Renal cortex interstitium (tissue), 11 donors: ENCODE measurements around the gene PFN1. TPM values are rescaled to one million over a fixed set of nuclear protein-coding genes. Genes with fewer than 3 reads are reported as not detected.
"Not testable (repeated sequence)": the region's sequence is repeated elsewhere in the genome, so short reads cannot be mapped to it uniquely, and the experiment has no call there.

ENCODE experiments used
- DNase-seq, 11 donors: peaks; one replicate each; pipeline ENCODE4 v3.0.0-alpha.2; 2013; ENCODE audit warnings: low read depth in 9 of 11, low spot score in 4 of 11; ENCODE audit errors: extremely low read depth in 1 of 11
- polyA plus RNA-seq, 3 donors: library from polyadenylated mRNA; unstranded; fragments of 120-200 nt; gene quantifications; one replicate each; pipeline ENCODE4 v1.2.1, GENCODE V29; 2013; ENCODE audit not compliant: insufficient read length in 3 of 3

PFN1 gene
- polyA plus RNA-seq, 3 donors = 350 to 480 (median 397) TPM

DNA sequence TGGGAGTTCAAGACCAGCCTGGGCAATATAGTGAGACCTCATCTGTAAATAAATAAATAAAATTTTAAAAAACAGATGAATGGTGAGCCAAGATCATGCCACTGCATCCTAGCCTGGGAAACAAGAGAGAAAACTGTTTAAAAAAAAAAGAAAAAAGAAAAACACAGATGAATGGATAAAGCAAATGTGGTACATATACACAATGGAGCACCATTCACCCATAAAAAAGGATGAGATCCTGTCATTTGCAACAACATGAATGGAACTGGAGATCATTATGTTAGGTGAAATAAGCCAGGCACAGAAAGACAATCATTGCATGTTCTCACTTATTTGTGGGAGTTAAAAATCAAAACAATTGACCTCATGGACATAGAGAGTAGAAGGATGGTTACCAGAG, 41.7 kb downstream of the PFN1 start:
- not testable (repeated sequence) for DNase-seq

DNA sequence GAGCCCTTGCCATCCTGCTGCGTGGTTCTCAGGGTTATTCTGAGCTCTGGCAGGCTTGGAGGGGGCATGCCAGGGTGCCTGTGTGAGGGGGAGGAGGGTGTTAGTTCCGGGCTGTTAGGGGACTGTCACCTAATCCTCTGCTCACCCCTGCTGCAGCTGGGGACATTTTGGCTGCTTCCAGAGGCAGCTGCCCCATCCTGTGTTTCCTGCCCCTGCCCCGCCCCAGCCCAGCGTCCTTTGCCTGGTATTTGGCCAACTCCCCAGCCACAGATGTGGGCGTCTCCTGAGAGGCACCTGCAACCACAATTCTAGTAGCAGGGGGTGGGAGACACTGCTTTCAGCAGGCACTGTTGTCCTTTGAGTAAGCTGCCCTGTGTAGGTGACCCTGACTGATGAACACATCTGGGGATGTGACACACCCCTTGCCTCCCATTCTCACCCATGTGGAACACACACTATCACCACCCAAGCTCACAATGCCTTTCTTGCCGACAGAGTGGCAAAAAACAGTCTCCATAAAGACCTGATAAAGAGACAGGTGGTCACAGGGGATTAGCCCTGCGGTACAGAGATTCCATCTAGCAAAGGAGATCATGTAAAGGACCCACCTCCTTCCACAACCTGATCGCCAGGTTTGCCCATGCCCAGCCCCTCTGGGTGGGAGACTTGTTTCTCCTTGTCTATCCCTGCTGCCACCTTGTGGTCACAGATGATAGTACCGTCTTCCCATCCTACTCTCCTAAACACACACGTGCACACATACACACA, 45.1 kb downstream of the PFN1 start, which contains the start of gene CHRNE:
TSS of gene CHRNE (minus strand) at position 48 of the 768 bp plus-strand sequence. CDS start at position 13, 35 bp downstream.
- DNase-seq = peak in 10 of 11 donors; percentile 65 to 85 (median 78)

GRCh38 chr17:4902540-4902939, 45.8 kb downstream of the PFN1 start:
- DNase-seq = no peak

DNA sequence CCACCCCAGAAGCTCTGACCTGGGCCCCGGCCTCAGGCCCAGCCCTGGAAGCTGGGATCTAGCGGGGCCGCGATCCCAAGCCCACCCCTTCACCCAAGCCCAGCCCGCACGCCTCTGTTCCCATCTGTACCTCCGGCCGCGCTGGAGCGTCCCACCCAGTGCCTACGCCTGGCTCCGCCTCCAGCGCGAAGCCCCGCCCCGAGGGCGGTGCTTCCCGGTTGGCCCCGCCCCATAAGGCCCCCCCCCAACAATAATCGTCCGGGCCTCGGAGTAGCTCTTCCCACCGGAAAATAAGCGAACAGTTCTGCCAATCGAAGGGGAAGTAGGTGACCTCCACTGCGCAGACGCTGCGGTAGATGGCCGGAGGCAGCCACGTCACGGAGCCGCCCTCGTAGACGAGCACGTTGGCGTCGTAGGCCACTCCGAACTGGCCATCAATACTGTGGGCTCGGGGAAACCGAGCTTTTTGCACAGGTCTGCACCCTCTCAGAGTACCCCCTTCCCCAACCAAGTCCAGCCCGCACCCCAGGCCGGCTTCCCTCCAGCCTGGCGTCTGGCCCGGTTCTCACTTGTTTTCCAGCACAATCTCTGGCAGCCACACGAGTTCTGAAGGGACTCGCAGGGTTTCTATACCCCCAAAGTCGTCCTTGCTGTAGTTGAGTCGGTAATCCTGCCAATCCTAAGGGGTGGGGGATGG, 46.5 kb downstream of the PFN1 start:
- DNase-seq = no peak

DNA sequence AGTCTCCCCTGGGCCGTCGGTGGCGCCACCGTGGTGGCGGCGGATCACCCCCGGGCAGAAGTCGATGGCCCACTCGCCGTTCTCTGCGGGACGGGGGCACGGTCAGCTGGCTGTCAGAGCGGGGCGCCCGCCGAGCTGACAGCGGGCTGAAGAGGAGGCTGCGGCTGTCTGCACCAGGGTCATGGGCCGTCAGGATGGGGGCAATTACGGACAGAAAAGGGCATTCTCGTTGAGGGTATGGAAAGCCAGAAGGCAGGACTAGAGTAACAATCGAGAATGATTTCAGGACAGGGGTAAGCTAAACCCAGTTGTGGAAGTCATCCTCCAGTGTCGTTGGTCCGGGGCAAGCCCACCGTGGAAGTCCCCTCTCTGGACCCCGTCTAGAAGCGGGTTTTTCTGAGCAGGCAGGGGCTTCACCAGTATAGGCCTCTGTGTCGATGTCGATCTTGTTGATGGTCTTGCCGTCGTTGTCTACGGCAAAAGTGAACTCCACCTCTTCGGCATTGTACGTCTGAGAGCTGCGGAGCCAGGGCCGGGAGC, 47.2 kb downstream of the PFN1 start:
- no peak for DNase-seq

DNA sequence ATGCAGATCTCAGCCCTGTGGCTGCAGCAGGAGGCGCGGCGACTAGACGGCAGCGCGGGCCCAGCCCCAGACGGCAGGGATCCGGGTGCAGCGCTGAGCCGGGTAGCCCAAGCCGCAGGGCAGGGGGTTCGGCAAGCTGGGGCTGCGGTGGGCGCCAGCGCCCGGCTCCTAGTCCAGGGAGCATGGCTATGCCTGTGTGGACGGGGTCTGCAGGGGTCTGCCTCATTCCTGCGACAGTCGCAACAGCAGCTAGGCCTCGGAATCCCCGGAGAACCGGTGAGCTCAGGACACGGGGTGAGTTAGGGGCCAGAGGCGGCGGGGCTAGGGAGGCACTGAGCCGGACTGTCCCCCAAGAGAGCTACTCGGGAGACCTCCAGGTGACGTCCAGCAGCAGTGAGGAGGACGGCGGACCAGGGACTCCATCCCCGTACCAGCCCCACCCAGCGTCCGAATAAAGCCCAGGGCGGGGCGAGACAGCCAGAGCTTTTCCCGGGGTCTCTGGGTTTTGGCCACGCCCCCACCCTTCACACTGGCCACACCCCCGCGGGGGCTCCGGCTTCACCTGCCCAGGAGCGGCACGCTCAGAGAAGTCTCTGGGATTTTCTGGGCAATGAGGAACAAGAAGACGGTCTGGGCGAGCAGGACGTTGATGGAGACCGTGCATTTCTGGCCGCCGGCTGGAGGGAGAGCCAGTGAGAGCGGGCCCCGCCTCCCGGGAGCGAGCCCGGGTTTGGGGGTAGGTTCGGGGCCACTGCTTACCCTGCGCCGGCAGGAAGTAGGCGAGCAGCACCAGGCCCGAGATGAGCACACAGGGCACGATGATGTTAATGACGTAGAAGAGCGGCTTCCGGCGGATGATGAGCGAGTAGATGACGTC, 47.9 kb downstream of the PFN1 start:
- no peak for DNase-seq

- peak in 7 of 11 donors; percentile 54 to 76 (median 68) for DNase-seq
Observed at GRCh38 chr17:4899341-4900230, 48.7 kb downstream of the PFN1 start, which contains the start of gene C17orf107. Gene C17orf107, plus strand, starts transcription at chr17:4899536. Its CDS starts 227 bp downstream, at chr17:4899763.

- no peak for DNase-seq
Observed at GRCh38 chr17:4898927-4899326, 49.4 kb downstream of the PFN1 start.

DNA sequence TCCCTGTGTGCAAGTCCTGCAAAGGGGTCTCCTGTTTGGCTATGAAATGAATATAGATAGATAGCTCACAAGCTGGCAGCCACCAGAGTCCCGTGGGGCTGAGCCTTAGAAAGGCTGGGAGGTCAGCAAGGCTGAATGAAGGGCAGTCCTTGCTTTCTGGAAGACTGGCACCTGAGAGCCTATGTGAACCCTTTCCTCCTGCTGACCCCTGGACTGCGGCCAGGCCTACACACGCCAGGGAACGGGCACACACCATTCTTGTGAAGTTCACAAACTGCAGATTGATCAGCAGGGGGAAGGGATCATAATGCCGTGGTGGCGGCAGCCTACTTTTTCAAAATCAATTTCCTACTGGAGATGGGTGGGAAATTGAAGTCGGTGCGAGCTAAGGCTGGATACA, 50.0 kb downstream of the PFN1 start:
- DNase-seq = no peak

- no peak for DNase-seq
Observed at GRCh38 chr17:4897785-4898184, 50.5 kb downstream of the PFN1 start.

GRCh38 chr17:4897198-4897687, 51.1 kb downstream of the PFN1 start:
- DNase-seq = no peak

DNA sequence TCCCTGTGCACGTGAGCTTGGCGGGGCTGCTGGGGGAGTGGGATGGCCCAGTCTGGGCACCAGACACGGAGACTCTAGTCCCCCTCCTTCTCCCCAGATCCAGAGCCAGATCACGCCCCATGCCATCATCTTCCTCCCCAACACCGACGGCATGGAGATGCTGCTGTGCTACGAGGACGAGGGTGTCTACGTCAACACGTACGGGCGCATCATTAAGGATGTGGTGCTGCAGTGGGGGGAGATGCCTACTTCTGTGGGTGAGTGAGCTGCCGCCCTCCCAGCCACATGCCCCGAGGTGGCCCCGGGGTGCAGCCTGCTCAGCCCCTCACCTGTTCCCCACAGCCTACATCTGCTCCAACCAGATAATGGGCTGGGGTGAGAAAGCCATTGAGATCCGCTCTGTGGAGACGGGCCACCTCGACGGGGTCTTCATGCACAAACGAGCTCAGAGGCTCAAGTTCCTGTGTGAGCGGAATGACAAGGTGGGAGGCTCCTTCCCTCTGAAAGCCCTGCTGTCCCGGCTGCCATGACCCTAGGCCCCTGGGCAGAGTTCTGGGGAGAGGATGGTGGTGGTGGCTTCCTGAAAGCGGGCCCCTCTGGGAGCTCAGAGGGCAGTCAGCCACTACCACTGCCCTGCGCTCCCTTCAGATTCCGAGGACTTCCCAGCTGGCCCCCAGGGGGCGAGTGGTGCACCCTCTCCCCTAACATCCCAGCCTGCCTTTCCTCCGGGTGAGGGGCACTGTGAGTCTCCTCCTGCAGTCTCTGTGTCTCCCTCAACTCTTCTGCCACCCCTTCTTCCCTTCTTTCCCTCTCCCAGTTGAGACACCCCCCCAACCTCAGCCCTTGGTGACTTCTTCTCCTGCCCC, 51.8 kb downstream of the PFN1 start:
- no peak for DNase-seq

GRCh38 chr17:4895657-4896331, 52.5 kb downstream of the PFN1 start:
- DNase-seq = no peak
